ENCODE results near the gene THRB.

GRCh38 chr3:24263069-24263668, 231.5 kb downstream of the THRB start:
- TF ChIP-seq CTCF (IDR thresholded peaks at IDR 0.05): no peak
- TF ChIP-seq POLR2A (IDR thresholded peaks at IDR 0.05): no peak
